ENCODE measurements around the gene CCDC66. TPM values are rescaled to one million over a fixed set of nuclear protein-coding genes. Genes with fewer than 3 reads are reported as not detected.
"Not testable (repeated sequence)": the region's sequence is repeated elsewhere in the genome, so short reads cannot be mapped to it uniquely, and the experiment has no call there.

Gene CCDC66
- total and polyA plus RNA-seq, 9 of the 15 experiments (the other 6 are each of a cell fraction or from before 2014, with no cell fraction given) = 21.5 to 46.5 (median 29.6) TPM

- DNase-seq (ENCODE audit: extremely low read depth in 1 of 4, low spot score in 3 of 4); H3K9me1 ChIP-seq (ENCODE audit: control insufficient read depth, insufficient read depth, low read length); H3K9ac ChIP-seq (ENCODE audit: insufficient read depth in 1 of 2, low read depth in 2 of 2, low read length in 2 of 2); POLR2A ChIA-PET; ATAC-seq; H3K9me3 ChIP-seq (replicated peaks; ENCODE audit: control insufficient read depth, insufficient read depth, low read depth, low read length); H3K4me3 ChIP-seq; intact Hi-C loops (cut with micrococcal nuclease); H3K4me2 ChIP-seq (ENCODE audit: insufficient read depth, low read length); H3K27me3 ChIP-seq (ENCODE audit: control insufficient read depth in 2 of 2, insufficient read depth in 2 of 2, low read length in 2 of 2); H3K4me1 ChIP-seq (replicated peaks in 1 of 2; ENCODE audit: control insufficient read depth in 2 of 2, insufficient read depth in 2 of 2, low read length in 2 of 2); H3K27ac ChIP-seq (ENCODE audit: extremely low read depth, low read depth, low read length); BruUV-seq (replicated peaks); in situ Hi-C loops (cut with MboI); FAIRE-seq; H4K20me1 ChIP-seq (replicated peaks; ENCODE audit: control insufficient read depth, insufficient read depth, low read length); CTCF ChIA-PET (ENCODE audit: low intra/inter-chr PET ratio); H3K79me2 ChIP-seq (ENCODE audit: control insufficient read depth, insufficient read depth, low read length); H2AFZ ChIP-seq (ENCODE audit: low read depth, low read length): not testable (repeated sequence)
- H3K36me3 ChIP-seq (ENCODE audit: control insufficient read depth, insufficient read depth, low read length) = peaks cover 13% of the 10 kb centered on the region; the same call in 1 of the 3 replicates
- WGBS (ENCODE audit: insufficient coverage, low coverage, missing lambda C conversion rate) = 60% methylated on average over 1 of the region's 2 CpGs
Measured at GRCh38 chr3:56608479-56608878, 51.5 kb downstream of the CCDC66 start.

- no peaks in the 10 kb centered on the region for H3K9me3 ChIP-seq (replicated peaks; ENCODE audit: control insufficient read depth, insufficient read depth, low read depth, low read length)
- H3K27ac ChIP-seq (ENCODE audit: extremely low read depth, low read depth, low read length) = no peak overlapping the region
- ChIA-PET POLR2A (no interaction called here), CTCF (ENCODE audit: low intra/inter-chr PET ratio) (no interaction called here)
- in situ Hi-C loops (cut with MboI) = no loop called here
- H3K4me1 ChIP-seq (replicated peaks in 1 of 2; ENCODE audit: control insufficient read depth in 2 of 2, insufficient read depth in 2 of 2, low read length in 2 of 2) = no peaks in the 10 kb centered on the region
- no peaks in the 10 kb centered on the region for H3K27me3 ChIP-seq (ENCODE audit: control insufficient read depth in 2 of 2, insufficient read depth in 2 of 2, low read length in 2 of 2)
- TF ChIP-seq PTRF (tag; IDR thresholded peaks at IDR 0.05) (no peak), NFIC (IDR thresholded peaks at IDR 0.05) (peak; percentile 78)
- H3K9ac ChIP-seq (ENCODE audit: insufficient read depth in 1 of 2, low read depth in 2 of 2, low read length in 2 of 2) = no peak overlapping the region
- FAIRE-seq (no peak), DNase-seq (ENCODE audit: extremely low read depth in 1 of 4, low spot score in 3 of 4) (no peak), ATAC-seq (no peak)
- peaks cover 7% of the 10 kb centered on the region; the same call in 1 of the 3 replicates for H3K79me2 ChIP-seq (ENCODE audit: control insufficient read depth, insufficient read depth, low read length)
- H3K9me1 ChIP-seq (ENCODE audit: control insufficient read depth, insufficient read depth, low read length) = no peaks in the 10 kb centered on the region
- 82% methylated on average over 7 of the region's 7 CpGs for WGBS (ENCODE audit: insufficient coverage, low coverage, missing lambda C conversion rate)
- H3K4me3 ChIP-seq = no peak overlapping the region
- no peak overlapping the region for H3K4me2 ChIP-seq (ENCODE audit: insufficient read depth, low read length)
- H4K20me1 ChIP-seq (replicated peaks; ENCODE audit: control insufficient read depth, insufficient read depth, low read length) = no peaks in the 10 kb centered on the region
- BruUV-seq (replicated peaks) = no TSS peak
- peaks cover 32% of the 10 kb centered on the region; the same call in 1 of the 3 replicates for H3K36me3 ChIP-seq (ENCODE audit: control insufficient read depth, insufficient read depth, low read length)
- intact Hi-C loops (cut with micrococcal nuclease) = no loop called here
- H2AFZ ChIP-seq (ENCODE audit: low read depth, low read length) = no peak overlapping the region
Measured at GRCh38 chr3:56610669-56611335, 53.8 kb downstream of the CCDC66 start.

All from K562 (cell line).